Stimulated activated CD4-positive, alpha-beta T cell treated with anti-CD3 and anti-CD28 coated beads, Interleukin-12 subunit alpha, Interleukin-12 subunit beta, amount 100 ng/mL, for 48 hours (primary cell): ENCODE measurements around the gene SPATA32.

ENCODE experiments used
- DNase-seq, 3 donors: peaks; one replicate each; pipeline ENCODE4 v3.0.0-alpha.2; 2020; ENCODE audit warnings: low read depth in 2 of 3, low spot score in 1 of 3

The SPATA32 gene

DNA sequence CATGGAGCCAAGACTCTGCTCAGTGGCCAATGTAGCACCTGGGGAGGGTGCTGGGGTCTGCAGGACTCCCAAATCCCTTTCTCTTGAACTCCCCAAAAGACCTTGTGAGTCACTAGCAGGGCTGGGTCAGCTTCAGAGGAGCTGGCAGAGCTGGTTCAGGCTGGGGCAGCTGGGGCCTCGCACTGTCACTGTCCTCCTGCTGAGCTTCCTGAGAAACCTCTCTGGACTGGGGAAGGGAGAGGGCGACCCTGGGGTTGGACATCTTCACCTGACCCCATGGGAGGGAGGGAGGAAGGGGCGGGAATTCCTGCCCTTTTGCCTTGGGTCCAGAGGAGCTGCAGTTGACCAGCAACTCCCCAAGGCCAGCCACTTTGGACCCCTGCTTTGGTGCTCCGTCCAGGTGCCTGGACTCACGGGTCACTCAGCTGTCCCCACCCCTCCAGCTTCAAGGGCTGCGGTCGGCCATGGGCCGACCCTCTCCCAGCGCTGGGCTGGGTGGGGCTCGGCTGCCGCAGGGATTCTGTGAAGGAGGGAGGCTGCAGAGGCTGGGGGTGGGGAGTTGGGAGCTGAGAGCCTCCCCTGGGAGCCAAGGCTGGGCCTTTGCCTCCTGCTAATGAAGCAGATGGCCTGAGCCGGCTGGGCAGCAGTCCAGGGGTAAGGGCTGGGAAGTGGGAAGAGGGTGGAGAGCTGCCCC lies 31.0 kb downstream of the SPATA32 start:
- no peak for DNase-seq

DNA sequence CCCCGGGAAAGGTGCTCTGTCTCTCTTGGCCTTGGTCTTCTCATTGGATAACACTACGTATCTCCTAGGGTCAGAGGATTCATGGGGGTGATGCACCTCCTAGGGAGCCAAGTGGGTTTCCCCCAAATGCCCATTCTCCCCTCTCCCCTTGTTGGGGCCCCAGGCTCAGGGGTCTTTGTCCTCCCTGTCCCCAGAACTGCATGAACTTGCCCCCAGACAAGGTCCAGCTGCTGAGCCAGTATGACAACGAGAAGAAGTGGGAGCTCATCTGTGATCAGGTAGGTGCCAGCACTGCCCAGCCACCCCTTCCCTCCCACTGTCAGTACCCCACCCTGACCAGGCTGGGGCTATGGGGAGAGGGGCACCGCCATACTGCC lies 31.5 kb downstream of the SPATA32 start:
- no peak for DNase-seq

GRCh38 chr17:45229681-45230409 lies 32.0 kb downstream of the SPATA32 start:
- no peak for DNase-seq

- peak; percentile 82 to 86 (median 84) for DNase-seq
These were observed 32.9 kb downstream of the SPATA32 start for GRCh38 chr17:45228763-45229539.

- no peak for DNase-seq
These were observed 33.8 kb downstream of the SPATA32 start for GRCh38 chr17:45227926-45228762.

GRCh38 chr17:45227101-45227925 lies 34.6 kb downstream of the SPATA32 start:
- DNase-seq, result no peak

- no peak for DNase-seq
These were observed 35.3 kb downstream of the SPATA32 start for GRCh38 chr17:45226576-45226975.

GRCh38 chr17:45225964-45226530 lies 35.8 kb downstream of the SPATA32 start:
- DNase-seq, result peak; percentile 91 to 96 (median 92)

DNA sequence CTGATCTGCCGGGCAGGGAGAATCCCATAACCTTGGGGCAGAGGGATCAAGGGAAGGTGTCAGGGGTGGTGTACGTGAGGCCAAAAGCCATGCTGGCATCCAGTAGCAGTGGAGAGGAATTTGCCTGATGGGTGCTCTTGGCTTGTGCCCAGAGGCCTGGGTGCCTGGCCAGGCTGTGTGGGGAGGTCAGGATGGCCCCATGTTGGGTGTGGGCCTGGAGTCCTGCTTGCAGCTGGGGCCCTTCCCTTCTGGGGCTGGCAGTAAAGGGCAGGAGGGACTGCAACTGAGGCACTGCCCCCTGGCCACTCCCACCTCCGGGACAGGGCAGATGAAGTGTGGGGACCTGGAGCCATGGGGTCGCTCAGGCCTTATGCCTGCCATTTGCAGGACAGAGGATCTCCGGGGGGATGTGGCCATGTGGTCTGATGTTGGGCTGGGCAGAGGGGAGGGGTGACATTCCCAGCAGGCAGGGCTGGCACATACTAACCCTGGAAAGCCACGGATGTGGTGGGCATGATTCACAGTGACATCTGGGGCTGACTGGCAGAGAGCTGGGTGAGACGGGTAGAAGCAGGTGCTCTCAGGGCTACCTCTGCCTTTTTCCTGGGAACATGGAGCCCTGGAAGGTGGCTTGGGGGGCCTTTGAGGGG lies 36.7 kb downstream of the SPATA32 start:
- no peak for DNase-seq

- no peak for DNase-seq
These were observed 37.2 kb downstream of the SPATA32 start for GRCh38 chr17:45224671-45225050.

DNA sequence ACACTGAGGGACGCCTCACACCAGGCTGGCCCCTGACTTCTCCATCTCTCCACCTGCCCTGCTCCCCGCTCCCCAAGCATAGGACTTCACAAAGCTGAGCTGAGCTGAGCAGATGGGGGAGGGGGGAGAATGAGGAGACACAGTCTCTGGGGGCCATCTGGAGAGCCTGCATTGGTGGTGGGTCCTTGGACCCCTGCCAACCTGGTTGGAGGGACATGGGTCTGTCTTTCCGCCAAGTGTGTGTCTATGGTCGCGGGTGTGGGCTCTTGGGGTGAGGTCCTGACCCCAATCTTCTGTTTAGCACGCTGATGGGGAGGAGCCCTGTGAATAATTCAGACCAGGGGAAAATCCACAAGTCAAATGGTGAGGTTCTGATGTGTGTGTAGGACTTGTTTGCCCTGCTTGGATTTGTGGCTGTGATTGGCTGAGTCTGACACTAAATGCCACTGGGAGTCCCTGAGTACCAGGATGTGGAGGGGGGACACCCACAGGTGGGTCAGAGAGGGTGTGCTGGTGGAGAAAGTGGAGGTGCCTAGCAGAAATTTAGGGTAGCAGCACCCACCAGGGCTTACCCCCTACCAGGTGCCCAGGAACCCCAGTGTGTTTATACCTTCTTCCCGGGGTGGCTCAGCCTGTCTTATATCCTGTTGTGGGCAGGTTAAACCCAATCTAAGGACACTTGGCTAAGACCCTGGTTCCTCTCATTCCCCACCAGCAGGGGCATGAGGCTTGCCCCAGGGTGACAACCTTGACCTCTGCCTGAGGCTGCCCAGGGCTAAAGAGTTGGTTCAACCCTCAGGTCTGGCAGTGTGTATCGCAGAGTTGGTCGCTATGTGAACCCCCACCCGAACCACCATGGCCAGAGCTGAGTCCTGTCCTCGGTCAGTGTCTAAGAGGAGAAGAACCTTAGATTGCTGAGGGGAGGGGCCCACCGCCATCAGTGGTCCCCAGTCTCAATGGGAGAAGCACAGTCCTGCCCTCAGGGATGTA lies 38.1 kb downstream of the SPATA32 start:
- DNase-seq, result no peak

DNA sequence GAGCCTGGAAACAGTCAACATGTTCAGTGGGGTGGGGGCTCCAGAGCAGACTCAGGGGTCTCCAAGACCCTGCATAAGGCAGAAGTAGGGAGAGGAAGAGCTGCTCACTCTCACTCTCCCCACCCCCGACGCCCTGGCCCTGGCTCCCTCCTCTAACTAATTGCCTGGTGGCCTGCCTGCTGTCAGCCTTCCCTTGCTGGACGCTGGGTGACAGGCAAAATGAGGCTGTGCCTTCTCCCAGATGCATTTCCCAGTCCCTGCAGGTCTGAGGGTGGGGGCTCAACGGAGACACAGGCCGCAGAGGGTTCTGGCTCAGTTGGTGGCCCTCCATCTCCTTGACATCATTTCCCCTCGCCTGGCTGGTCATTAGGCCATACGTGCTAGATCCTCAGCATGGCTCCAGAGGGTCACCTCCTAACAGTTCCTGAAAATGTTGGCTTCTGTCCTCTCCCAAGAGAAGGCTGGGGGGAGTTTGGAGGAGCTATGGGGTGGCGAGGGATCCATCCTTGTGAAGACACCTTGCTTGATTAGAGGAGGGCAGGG lies 38.8 kb downstream of the SPATA32 start:
- no peak for DNase-seq

GRCh38 chr17:45222289-45222995 lies 39.5 kb downstream of the SPATA32 start:
- no peak for DNase-seq

DNA sequence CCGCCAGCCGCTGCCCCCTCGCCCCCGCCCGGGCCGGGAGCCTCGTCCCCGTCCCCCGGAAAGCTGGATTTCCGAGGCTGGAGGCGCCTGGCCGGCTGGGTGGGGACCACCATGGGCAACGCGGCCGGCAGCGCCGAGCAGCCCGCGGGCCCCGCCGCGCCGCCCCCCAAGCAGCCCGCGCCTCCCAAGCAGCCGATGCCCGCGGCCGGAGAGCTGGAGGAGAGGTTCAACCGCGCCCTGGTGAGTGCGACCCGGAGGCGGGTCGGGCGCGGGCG lies 39.9 kb downstream of the SPATA32 start:
- no peak for DNase-seq

- peak in 1 of 3 donors; percentile 53 for DNase-seq
These were observed 40.5 kb downstream of the SPATA32 start, which contains the start of gene FMNL1 for GRCh38 chr17:45221081-45222013. Gene FMNL1, plus strand, starts transcription at chr17:45221885. Its CDS starts 240 bp downstream, at chr17:45222125.

- DNase-seq, result no peak
These were observed 41.8 kb downstream of the SPATA32 start for GRCh38 chr17:45220079-45220478.
